Measurements from ENCODE around the gene SUSD5. TPM values are rescaled to one million over a fixed set of nuclear protein-coding genes. Genes with fewer than 3 reads are reported as not detected.
"Not testable (repeated sequence)": the region's sequence is repeated elsewhere in the genome, so short reads cannot be mapped to it uniquely, and the experiment has no call there.

Gene SUSD5
- total RNA-seq, 1 donor from 2014 or later = 22.7 TPM

DNA sequence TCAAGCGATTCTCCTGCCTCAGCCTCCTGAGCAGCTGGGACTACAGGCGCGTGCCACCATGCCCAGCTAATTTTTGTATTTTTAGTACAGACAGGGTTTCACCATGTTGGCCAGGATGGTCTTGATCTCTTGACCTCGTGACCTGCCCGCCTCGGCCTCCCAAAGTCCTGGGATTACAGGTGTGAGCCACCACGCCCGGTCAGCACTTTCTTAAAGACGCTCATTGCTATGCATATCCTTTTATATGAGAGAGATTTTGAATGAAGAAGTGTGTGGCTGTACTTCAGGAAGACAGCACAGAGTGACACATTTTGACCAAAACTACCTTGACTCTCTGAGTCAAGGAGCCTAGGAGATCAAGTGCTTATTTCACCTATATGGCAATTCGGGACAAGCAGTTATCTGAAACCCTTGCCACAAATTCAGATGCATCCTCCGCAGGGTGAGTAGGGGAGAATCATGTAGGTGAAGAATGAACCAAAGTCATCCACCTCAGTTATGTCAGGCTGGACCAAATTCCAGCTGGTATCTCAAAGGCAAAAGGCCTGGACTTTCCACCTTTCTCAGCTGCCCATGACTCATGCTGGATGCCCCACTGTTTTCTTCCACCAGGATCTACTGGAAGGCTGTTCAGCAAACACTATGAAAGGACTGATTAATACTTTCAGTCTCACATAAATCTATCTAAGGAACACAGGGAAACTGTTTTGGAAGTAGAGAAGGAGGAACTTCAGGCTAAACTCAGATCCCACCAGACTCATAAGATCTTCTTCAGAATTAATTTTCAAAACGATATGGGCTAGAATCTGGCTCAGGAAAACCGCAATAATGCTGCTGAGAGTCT is 31.9 kb downstream of the SUSD5 start:
- Mint-ChIP-seq H3K36me3 (ENCODE audit: unreplicated experiment) (peaks cover 13% of the 10 kb centered on the region), H3K27ac (ENCODE audit: unreplicated experiment) (no peak overlapping the region), H3K4me1 (ENCODE audit: unreplicated experiment) (peaks cover 8% of the 10 kb centered on the region), H3K27me3 (ENCODE audit: unreplicated experiment) (no peaks in the 10 kb centered on the region), H3K9me3 (ENCODE audit: unreplicated experiment) (peaks cover 15% of the 10 kb centered on the region), H3K4me3 (ENCODE audit: unreplicated experiment) (no peak overlapping the region)
- peak; percentile 48 for DNase-seq (ENCODE audit: extremely low spot score, unreplicated experiment)
- TF ChIP-seq, protein P1, sequence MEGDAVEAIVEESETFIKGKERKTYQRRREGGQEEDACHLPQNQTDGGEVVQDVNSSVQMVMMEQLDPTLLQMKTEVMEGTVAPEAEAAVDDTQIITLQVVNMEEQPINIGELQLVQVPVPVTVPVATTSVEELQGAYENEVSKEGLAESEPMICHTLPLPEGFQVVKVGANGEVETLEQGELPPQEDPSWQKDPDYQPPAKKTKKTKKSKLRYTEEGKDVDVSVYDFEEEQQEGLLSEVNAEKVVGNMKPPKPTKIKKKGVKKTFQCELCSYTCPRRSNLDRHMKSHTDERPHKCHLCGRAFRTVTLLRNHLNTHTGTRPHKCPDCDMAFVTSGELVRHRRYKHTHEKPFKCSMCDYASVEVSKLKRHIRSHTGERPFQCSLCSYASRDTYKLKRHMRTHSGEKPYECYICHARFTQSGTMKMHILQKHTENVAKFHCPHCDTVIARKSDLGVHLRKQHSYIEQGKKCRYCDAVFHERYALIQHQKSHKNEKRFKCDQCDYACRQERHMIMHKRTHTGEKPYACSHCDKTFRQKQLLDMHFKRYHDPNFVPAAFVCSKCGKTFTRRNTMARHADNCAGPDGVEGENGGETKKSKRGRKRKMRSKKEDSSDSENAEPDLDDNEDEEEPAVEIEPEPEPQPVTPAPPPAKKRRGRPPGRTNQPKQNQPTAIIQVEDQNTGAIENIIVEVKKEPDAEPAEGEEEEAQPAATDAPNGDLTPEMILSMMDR (IDR thresholded peaks at IDR 0.05) = no peak

DNA sequence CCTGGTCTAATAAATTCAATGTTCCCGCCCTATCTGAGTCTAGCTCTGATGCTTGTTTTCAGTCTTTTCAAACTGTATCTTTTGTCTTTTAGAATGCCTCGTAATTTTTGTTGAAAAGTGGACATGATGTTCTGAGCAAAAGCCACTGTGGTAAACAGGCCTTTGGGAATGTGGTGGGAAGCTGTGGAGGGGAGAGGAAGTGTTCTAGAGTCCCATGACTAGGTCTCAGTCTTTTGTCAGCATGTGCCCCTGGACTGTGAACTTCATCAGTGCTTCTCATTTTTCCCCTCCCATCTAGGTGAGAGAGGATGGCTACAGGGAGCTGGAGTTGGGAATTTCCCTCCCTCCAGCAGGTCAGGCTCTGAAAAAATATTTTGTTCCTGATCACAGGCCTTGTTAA is 33.7 kb downstream of the SUSD5 start:
- DNase-seq (ENCODE audit: extremely low spot score, unreplicated experiment) = no peak
- TF ChIP-seq, protein P1 (IDR thresholded peaks at IDR 0.05) = no peak
- H3K27ac Mint-ChIP-seq (ENCODE audit: unreplicated experiment) = no peak overlapping the region
- H3K9me3 Mint-ChIP-seq (ENCODE audit: unreplicated experiment) = peaks cover 12% of the 10 kb centered on the region
- no peak overlapping the region for H3K4me3 Mint-ChIP-seq (ENCODE audit: unreplicated experiment)
- peaks cover 13% of the 10 kb centered on the region for H3K36me3 Mint-ChIP-seq (ENCODE audit: unreplicated experiment)
- no peaks in the 10 kb centered on the region for H3K27me3 Mint-ChIP-seq (ENCODE audit: unreplicated experiment)
- H3K4me1 Mint-ChIP-seq (ENCODE audit: unreplicated experiment) = peaks cover 8% of the 10 kb centered on the region

DNA sequence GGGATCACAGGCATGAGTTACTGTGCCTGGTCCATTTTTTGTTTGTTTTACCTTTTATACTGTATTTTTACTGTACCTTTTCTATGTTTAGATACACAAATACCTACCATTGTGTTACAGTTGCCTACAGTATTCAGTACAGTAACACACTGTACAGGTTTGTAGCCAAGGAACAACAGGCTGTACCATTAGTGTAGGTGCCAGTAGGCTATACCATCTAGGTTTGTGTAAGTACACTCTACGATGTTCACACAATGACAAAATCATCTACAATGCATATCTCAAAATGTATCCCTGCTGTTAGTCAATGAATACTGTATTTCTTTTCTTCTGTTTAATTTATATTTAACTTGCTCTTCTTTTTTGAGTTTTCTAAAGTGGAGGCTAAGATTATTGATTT is 37.0 kb downstream of the SUSD5 start:
- Mint-ChIP-seq H3K36me3 (ENCODE audit: unreplicated experiment) (peaks cover 14% of the 10 kb centered on the region), H3K9me3 (ENCODE audit: unreplicated experiment) (peaks cover 22% of the 10 kb centered on the region)
- H3K4me3 Mint-ChIP-seq (ENCODE audit: unreplicated experiment); H3K27me3 Mint-ChIP-seq (ENCODE audit: unreplicated experiment); H3K27ac Mint-ChIP-seq (ENCODE audit: unreplicated experiment); DNase-seq (ENCODE audit: extremely low spot score, unreplicated experiment); H3K4me1 Mint-ChIP-seq (ENCODE audit: unreplicated experiment): not testable (repeated sequence)

DNA sequence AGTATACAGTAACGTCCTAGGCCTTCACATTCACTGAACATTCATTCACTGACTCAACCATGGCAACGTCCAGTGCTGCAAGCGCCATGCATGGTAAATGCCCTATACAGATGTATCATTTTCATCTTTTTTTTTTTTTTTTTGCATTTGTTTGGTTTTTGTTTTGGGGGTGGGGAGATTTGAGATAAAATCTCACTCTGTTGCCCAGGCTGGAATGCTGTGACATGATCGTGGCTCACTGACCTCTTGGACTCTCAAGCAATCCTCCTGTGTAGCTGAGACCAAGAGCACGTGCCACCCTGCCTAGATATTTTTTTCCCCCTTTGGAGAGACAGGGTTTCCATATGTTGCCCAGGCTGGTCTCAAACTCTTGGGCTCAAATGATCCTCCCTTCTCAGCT is 37.4 kb downstream of the SUSD5 start:
- H3K4me1 Mint-ChIP-seq (ENCODE audit: unreplicated experiment) = peaks cover 2% of the 10 kb centered on the region

DNA sequence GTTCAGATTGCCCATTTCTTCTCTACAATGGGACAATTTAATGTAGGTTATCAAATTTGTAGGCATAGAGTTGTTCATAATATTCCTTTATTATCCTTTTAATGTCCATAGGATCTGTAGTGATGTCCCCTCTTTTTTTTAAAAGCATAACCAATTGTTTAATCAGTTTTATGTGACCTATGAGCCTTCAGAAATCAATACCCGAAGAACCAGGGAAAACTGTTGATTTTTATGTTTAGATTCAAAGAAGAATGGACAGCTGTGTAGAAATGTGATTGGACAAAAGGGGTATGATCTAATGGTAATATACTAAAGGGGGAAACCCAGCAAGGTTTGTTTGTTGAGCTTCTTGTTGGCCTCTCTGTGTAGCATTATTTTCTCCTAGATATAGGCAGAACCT is 39.5 kb downstream of the SUSD5 start:
- Mint-ChIP-seq H3K4me1 (ENCODE audit: unreplicated experiment) (peaks cover 2% of the 10 kb centered on the region), H3K4me3 (ENCODE audit: unreplicated experiment) (no peak overlapping the region), H3K9me3 (ENCODE audit: unreplicated experiment) (peaks cover 22% of the 10 kb centered on the region), H3K36me3 (ENCODE audit: unreplicated experiment) (peaks cover 13% of the 10 kb centered on the region), H3K27ac (ENCODE audit: unreplicated experiment) (no peak overlapping the region), H3K27me3 (ENCODE audit: unreplicated experiment) (no peaks in the 10 kb centered on the region)
- no peak for DNase-seq (ENCODE audit: extremely low spot score, unreplicated experiment)
- TF ChIP-seq, protein P1 (IDR thresholded peaks at IDR 0.05) = no peak

More for the DNA sequence above, 37.4 kb downstream of the SUSD5 start:
- no peak for DNase-seq (ENCODE audit: extremely low spot score, unreplicated experiment)
- H3K36me3 Mint-ChIP-seq (ENCODE audit: unreplicated experiment) = peaks cover 13% of the 10 kb centered on the region
- no peaks in the 10 kb centered on the region for H3K27me3 Mint-ChIP-seq (ENCODE audit: unreplicated experiment)
- TF ChIP-seq, protein P1 (IDR thresholded peaks at IDR 0.05) = no peak
- H3K9me3 Mint-ChIP-seq (ENCODE audit: unreplicated experiment) = peaks cover 22% of the 10 kb centered on the region
- H3K27ac Mint-ChIP-seq (ENCODE audit: unreplicated experiment) = no peak overlapping the region
- no peak overlapping the region for H3K4me3 Mint-ChIP-seq (ENCODE audit: unreplicated experiment)
